Fibroblast of upper back skin (primary cell): ENCODE measurements around the gene PGLYRP3.

ENCODE experiments used
- DNase-seq: peaks from one replicate; pipeline ENCODE4 v3.0.0-alpha.2; 2013

Gene PGLYRP3

GRCh38 chr1:153308540-153308939 is 4.2 kb downstream of the PGLYRP3 start:
- no peak for DNase-seq

- no peak for DNase-seq
These were observed 5.5 kb downstream of the PGLYRP3 start for GRCh38 chr1:153307221-153307600.

GRCh38 chr1:153306303-153307220 is 6.2 kb downstream of the PGLYRP3 start:
- DNase-seq, result no peak

- DNase-seq, result no peak
These were observed 7.1 kb downstream of the PGLYRP3 start for GRCh38 chr1:153305682-153306081.

- no peak for DNase-seq
These were observed 10.4 kb downstream of the PGLYRP3 start for GRCh38 chr1:153302308-153302707.

GRCh38 chr1:153293851-153294250 is 18.9 kb downstream of the PGLYRP3 start:
- DNase-seq, result no peak

GRCh38 chr1:153293480-153293775 is 19.3 kb downstream of the PGLYRP3 start:
- DNase-seq, result no peak

GRCh38 chr1:153292740-153293479 is 19.8 kb downstream of the PGLYRP3 start:
- no peak for DNase-seq

- DNase-seq, result no peak
These were observed 20.6 kb downstream of the PGLYRP3 start for GRCh38 chr1:153292185-153292584.

- DNase-seq, result no peak
These were observed 21.2 kb downstream of the PGLYRP3 start for GRCh38 chr1:153291514-153291913.

- DNase-seq, result no peak
These were observed 24.0 kb downstream of the PGLYRP3 start for GRCh38 chr1:153288634-153289275.

- no peak for DNase-seq
These were observed 34.9 kb downstream of the PGLYRP3 start for GRCh38 chr1:153277852-153278251.

GRCh38 chr1:153272186-153272585 is 40.6 kb downstream of the PGLYRP3 start:
- DNase-seq, result no peak

- DNase-seq, result no peak
These were observed 41.0 kb downstream of the PGLYRP3 start for GRCh38 chr1:153271711-153272110.

GRCh38 chr1:153265457-153265856 is 47.3 kb downstream of the PGLYRP3 start:
- no peak for DNase-seq

- DNase-seq, result no peak
These were observed 50.1 kb downstream of the PGLYRP3 start for GRCh38 chr1:153262462-153263157.

GRCh38 chr1:153262070-153262366 is 50.7 kb downstream of the PGLYRP3 start:
- no peak for DNase-seq

- peak; percentile 7 for DNase-seq
These were observed 51.3 kb downstream of the PGLYRP3 start for GRCh38 chr1:153261281-153262069.

- DNase-seq, result no peak
These were observed 52.0 kb downstream of the PGLYRP3 start for GRCh38 chr1:153260585-153261280.

GRCh38 chr1:153259387-153259786 is 53.4 kb downstream of the PGLYRP3 start, which contains the start of gene LORICRIN:
TSS of gene LORICRIN (plus strand) at chr1:153259687. CDS start at chr1:153260950, 1,263 bp downstream.
- no peak for DNase-seq

- DNase-seq, result no peak
These were observed 59.1 kb downstream of the PGLYRP3 start for GRCh38 chr1:153253693-153254092.

- no peak for DNase-seq
These were observed 59.7 kb downstream of the PGLYRP3 start for GRCh38 chr1:153253076-153253475.
